PC-9 (cell line): ENCODE measurements around the gene WDR18. TPM values are rescaled to one million over a fixed set of nuclear protein-coding genes. Genes with fewer than 3 reads are reported as not detected.

Experiments
- BruUV-seq: library from RNA; stranded (reverse); fragments of 400-500 nt; replicated peaks from 2 replicates; lab custom pipeline; 2021; lab: Mats Ljungman, UMichigan
- CTCF ChIA-PET: fragments of 300-600 bp; sonication (Branson Sonifier 250); formaldehyde crosslinking; loops from one replicate; lab custom pipeline; 2022; ENCODE audit warnings: antibody characterized with exemption; lab: Charles Lee
- POLR2A ChIA-PET: fragments of 300-600 bp; sonication (Branson Sonifier 250); formaldehyde crosslinking; loops from one replicate; lab custom pipeline; 2022; ENCODE audit warnings: antibody characterized with exemption; ENCODE audit not compliant: unreplicated experiment; lab: Charles Lee
- DNase-seq, 2 experiments: peaks; one replicate each; pipeline versions ENCODE4 v3.0.0 to v3.0.0-alpha.2; 2015 to 2022; ENCODE audit warnings: mixed read lengths in 1 of 2
- H2AFZ ChIP-seq: fragments of 200-600 bp; sonication (generic); 2 replicates; pipeline ENCODE4 v1.8.1; 2017; ENCODE audit warnings: antibody characterized with exemption
- H3F3A ChIP-seq: fragments of 200-600 bp; sonication (generic); 2 replicates; pipeline ENCODE4 v1.8.1; 2017; ENCODE audit warnings: antibody characterized with exemption, mild to moderate bottlenecking, low read depth; ENCODE audit not compliant: insufficient read depth
- H3K27ac ChIP-seq: fragments of 200-600 bp; sonication (generic); 2 replicates; pipeline ENCODE4 v1.6.1; 2016; ENCODE audit warnings: mixed run types
- H3K27me3 ChIP-seq: fragments of 200-600 bp; sonication (generic); 2 replicates; pipeline ENCODE4 v1.6.1; 2016; ENCODE audit warnings: low read depth, mixed run types; ENCODE audit not compliant: insufficient read depth
- H3K36me3 ChIP-seq: fragments of 200-600 bp; sonication (generic); 2 replicates; pipeline ENCODE4 v1.6.1; 2016; ENCODE audit warnings: low read depth, mixed run types
- H3K4me1 ChIP-seq: fragments of 200-600 bp; sonication (generic); replicated peaks from 2 replicates; pipeline ENCODE4 v1.6.1; 2016; ENCODE audit warnings: mixed run types; ENCODE audit not compliant: insufficient read depth
- H3K4me2 ChIP-seq: fragments of 200-600 bp; sonication (generic); 2 replicates; pipeline ENCODE4 v1.6.1; 2017; ENCODE audit warnings: mixed run types
- H3K4me3 ChIP-seq: fragments of 200-600 bp; sonication (generic); 2 replicates; pipeline ENCODE4 v1.6.1; 2016; ENCODE audit warnings: mixed run types
- H3K79me2 ChIP-seq: fragments of 200-600 bp; sonication (generic); 2 replicates; pipeline ENCODE4 v1.6.1; 2017; ENCODE audit warnings: low read depth, mixed run types
- H3K9me2 ChIP-seq: fragments of 200-600 bp; sonication (generic); 2 replicates; pipeline ENCODE4 v1.8.1; 2017; ENCODE audit warnings: mild to moderate bottlenecking; ENCODE audit not compliant: insufficient read depth
- H3K9me3 ChIP-seq: fragments of 200-600 bp; sonication (generic); 2 replicates; pipeline ENCODE4 v1.8.1; 2016; ENCODE audit warnings: low read depth; ENCODE audit not compliant: insufficient read depth
- H4K20me1 ChIP-seq: fragments of 200-600 bp; sonication (generic); 2 replicates; pipeline ENCODE4 v1.8.1; 2017; ENCODE audit not compliant: insufficient read depth
- EZH2 ChIP-seq: fragments of 200-600 bp; sonication (generic); IDR thresholded peaks from 2 replicates; pipeline ENCODE4 v1.8.0; 2017; ENCODE audit warnings: antibody characterized with exemption, low read depth
- intact Hi-C: fragments of 100-400 bp; cut with micrococcal nuclease; formaldehyde crosslinking; loops from one replicate; pipeline ENCODE4 v1.10.0; 2022; ENCODE audit not compliant: unreplicated experiment
- total RNA-seq: library from RNA; stranded (reverse); gene quantifications from 2 replicates; pipeline ENCODE4 v1.2.3, GENCODE V29; 2021
- TF ChIP-seq, protein P1 (sequence below): fragments of 200-600 bp; sonication (generic); conservative IDR thresholded peaks from 2 replicates; pipeline ENCODE4 v1.6.1; 2017; ENCODE audit warnings: mixed run types, antibody characterized with exemption, mild to moderate bottlenecking, moderate library complexity

The WDR18 gene
- total RNA-seq, 1 experiment from 2014 or later, result 61.5 TPM

GRCh38 chr19:939439-939838, 44.7 kb upstream of the WDR18 start:
- H3K79me2 ChIP-seq, result no peaks in the 10 kb centered on the region
- no peaks in the 10 kb centered on the region for H3K36me3 ChIP-seq
- POLR2A ChIA-PET, result no interaction called here
- H3K4me1 ChIP-seq, result peaks cover 20% of the 10 kb centered on the region
- no peaks in the 10 kb centered on the region for H3K9me2 ChIP-seq
- H3K9me3 ChIP-seq, result no peaks in the 10 kb centered on the region
- TF ChIP-seq, protein P1, sequence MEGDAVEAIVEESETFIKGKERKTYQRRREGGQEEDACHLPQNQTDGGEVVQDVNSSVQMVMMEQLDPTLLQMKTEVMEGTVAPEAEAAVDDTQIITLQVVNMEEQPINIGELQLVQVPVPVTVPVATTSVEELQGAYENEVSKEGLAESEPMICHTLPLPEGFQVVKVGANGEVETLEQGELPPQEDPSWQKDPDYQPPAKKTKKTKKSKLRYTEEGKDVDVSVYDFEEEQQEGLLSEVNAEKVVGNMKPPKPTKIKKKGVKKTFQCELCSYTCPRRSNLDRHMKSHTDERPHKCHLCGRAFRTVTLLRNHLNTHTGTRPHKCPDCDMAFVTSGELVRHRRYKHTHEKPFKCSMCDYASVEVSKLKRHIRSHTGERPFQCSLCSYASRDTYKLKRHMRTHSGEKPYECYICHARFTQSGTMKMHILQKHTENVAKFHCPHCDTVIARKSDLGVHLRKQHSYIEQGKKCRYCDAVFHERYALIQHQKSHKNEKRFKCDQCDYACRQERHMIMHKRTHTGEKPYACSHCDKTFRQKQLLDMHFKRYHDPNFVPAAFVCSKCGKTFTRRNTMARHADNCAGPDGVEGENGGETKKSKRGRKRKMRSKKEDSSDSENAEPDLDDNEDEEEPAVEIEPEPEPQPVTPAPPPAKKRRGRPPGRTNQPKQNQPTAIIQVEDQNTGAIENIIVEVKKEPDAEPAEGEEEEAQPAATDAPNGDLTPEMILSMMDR, result no peak
- no peak for TF ChIP-seq EZH2
- no TSS peak for BruUV-seq
- no peak overlapping the region for H3K4me3 ChIP-seq
- no peak overlapping the region for H3K27ac ChIP-seq
- intact Hi-C loops, result no loop called here
- CTCF ChIA-PET, result no interaction called here
- H2AFZ ChIP-seq, result no peak overlapping the region
- H4K20me1 ChIP-seq, result peaks cover 30% of the 10 kb centered on the region
- no peak overlapping the region for H3K4me2 ChIP-seq
- H3K27me3 ChIP-seq, result no peaks in the 10 kb centered on the region
- peaks cover 32% of the 10 kb centered on the region for H3F3A ChIP-seq
- no peak for DNase-seq

DNA sequence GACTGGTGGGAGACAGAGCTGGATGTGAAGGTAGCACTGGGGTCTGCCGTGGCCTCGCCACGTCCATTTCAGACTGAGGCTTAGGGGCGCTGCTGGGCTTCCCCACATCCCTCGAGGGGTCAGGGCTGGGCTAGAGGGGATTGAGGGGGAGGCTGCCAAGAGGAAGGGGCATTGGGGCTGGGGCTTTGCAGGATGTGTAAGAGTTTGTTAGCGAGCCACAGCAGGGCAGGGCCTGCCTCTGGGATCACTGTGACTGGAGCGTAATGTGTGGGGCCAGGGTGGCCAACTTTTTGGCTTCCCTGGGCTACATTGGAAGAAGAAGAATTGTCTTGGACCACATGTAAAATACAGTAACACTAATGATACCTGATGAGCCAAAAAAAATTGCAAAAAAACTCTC, 44.2 kb upstream of the WDR18 start:
- Histone ChIP-seq H3K27me3 (no peaks in the 10 kb centered on the region), H3K27ac (no peak overlapping the region), H3F3A (peaks cover 32% of the 10 kb centered on the region), H4K20me1 (peaks cover 33% of the 10 kb centered on the region), H3K9me3 (no peaks in the 10 kb centered on the region), H3K4me3 (peak overlapping the region; percentile 23; the same call in 1 of the 2 replicates), H3K36me3 (no peaks in the 10 kb centered on the region), H3K4me2 (peak overlapping the region; percentile 77), H3K4me1 (peaks cover 25% of the 10 kb centered on the region), H3K79me2 (no peaks in the 10 kb centered on the region), H2AFZ (no peak overlapping the region), H3K9me2 (no peaks in the 10 kb centered on the region)
- ChIA-PET POLR2A (no interaction called here), CTCF (no interaction called here)
- intact Hi-C loops, result no loop called here
- no TSS peak for BruUV-seq
- no peak for TF ChIP-seq EZH2
- no peak for DNase-seq

DNA sequence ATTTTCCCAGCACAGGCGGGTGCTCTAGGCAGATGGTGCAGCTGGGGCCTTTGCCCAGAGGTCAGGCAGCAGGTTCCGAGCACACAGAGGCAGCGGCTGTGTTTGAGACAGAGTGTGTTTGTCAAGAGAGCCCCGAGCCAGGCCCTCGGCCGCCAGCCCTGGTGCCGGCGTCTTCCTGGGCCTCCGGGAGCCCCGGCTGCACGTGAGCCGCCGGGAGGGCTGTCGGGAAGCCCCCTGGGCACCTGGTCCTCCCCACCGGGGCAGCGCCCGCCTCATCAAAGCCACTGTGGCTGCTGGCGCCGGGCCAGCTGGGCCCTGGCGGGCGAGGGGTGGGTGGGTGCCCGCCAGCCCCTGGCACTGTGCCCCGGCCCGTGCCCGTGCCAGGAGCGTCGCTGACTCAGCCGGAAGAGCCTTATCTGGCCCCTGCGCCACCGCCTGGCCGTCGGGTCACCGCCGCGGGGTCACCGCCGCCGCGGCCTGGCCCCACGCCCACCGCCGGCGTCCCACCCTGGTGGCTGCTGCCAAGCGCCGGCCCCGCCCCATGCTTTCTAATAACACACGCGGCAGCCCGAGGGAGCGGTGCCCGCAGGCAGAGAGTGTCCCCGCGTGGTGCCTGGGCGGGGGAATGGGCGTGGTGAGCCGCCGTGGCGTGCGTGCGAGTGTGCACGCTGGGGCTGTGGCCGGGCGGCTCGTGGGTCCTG, 43.4 kb upstream of the WDR18 start:
- peak overlapping the region; percentile 35; the same call in 1 of the 2 replicates for H3K4me3 ChIP-seq
- intact Hi-C loops, result no loop called here
- ChIA-PET CTCF (interaction anchor here (0.6 kb wide), 1 partner anchor 54 kb away, joined by 4 read pairs; no protein-coding TSS in a partner anchor), POLR2A (no interaction called here)
- no peaks in the 10 kb centered on the region for H3K9me2 ChIP-seq
- no TSS peak for BruUV-seq
- no peak overlapping the region for H2AFZ ChIP-seq
- peak overlapping the region; percentile 77 for H3K4me2 ChIP-seq
- peak; percentile 64 to 95 for DNase-seq
- TF ChIP-seq, protein P1, result no peak
- no peak for TF ChIP-seq EZH2
- no peaks in the 10 kb centered on the region for H3K79me2 ChIP-seq
- H3F3A ChIP-seq, result peaks cover 32% of the 10 kb centered on the region
- no peaks in the 10 kb centered on the region for H3K36me3 ChIP-seq
- H3K27me3 ChIP-seq, result no peaks in the 10 kb centered on the region
- peaks cover 38% of the 10 kb centered on the region for H4K20me1 ChIP-seq
- no peaks in the 10 kb centered on the region for H3K9me3 ChIP-seq
- peak overlapping the region; percentile 41 for H3K27ac ChIP-seq
- peaks cover 31% of the 10 kb centered on the region for H3K4me1 ChIP-seq
